Measurements from ENCODE around the gene CAMP.

GRCh38 chr3:48218537-48218936 is 4.8 kb upstream of the CAMP start:
- TF ChIP-seq EZH2 (IDR thresholded peaks at IDR 0.05): no peak
- no peak for TF ChIP-seq POLR2AphosphoS5 (IDR thresholded peaks at IDR 0.05; ENCODE audit: borderline replicate concordance, low read depth, low read length)
- no peak for TF ChIP-seq FOXP2 (optimal IDR thresholded peaks at IDR 0.05; ENCODE audit: control extremely low read depth, extremely low read length, insufficient read depth)
